ENCODE results near the gene METTL25B. TPM values are rescaled to one million over a fixed set of nuclear protein-coding genes. Genes with fewer than 3 reads are reported as not detected.
A peak's percentile ranks its signal among the peaks of the same experiment; 100 is the strongest.

The METTL25B gene
- total and polyA plus RNA-seq, 7 donors: 11.8 to 33.1 (median 19.0) TPM

DNA sequence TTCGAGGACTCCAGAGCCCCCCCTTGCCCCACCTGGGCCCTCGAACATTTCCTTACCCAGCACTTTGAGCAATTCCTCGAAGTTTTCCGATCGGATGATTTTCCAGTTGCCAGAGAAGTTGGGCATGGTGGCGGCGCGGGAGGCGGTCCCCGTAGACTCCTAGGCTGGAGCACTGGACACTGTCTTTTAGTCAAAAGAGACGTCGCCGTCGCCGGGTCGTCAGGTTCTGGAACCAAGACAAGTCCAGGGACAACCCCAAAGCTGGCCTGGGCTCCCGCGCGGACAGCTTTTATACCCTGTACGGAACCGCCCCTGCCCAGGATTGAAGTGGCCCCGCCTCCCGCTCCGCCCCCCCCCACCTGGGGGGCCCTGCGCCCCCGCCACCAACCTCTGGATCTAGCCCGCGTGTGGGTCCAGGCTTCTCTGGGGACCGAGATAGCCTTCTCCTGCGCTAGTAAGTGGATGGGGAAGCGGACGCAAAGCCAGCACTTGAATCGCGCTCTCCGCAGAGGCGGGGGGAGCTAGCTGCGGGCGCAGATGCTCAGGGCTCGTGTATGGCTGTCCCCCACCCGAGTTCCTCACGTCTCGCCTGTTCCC lies 22.9 kb upstream of the METTL25B start, which contains the start of gene CRABP2:
Gene CRABP2, minus strand, starts transcription at position 263 of the 597 bp plus-strand sequence. Its CDS starts 137 bp downstream, at position 126.
- Histone ChIP-seq H3K4me3 (peak within 1 kb of the TSS; percentile 34 to 55 (median 44)), H3K27ac (peak within 1 kb of the TSS; percentile 81 to 87 (median 84)), H3K4me1 (peaks cover 0 to 60% (median 59%) of the 10 kb centered on the region in 4 donors), H3K27me3 (peaks cover 0 to 9% (median 0%) of the 10 kb centered on the region in 3 donors), H3K9me3 (no peaks in the 10 kb centered on the region), H3K36me3 (no peaks in the 10 kb centered on the region)
- intact Hi-C loops (cut with DNase I): loop anchor here (2.0 to 10.0 kb wide), 2 partner anchors 17 to 189 kb away; partner anchors contain the start of gene PEAR1
- DNase-seq: peak; percentile 80
- 1 to 2% methylated on average over 42 of the region's 42 CpGs for WGBS, 2 donors
- no peak for TF ChIP-seq POLR2AphosphoS5 (IDR thresholded peaks at IDR 0.05)

DNA sequence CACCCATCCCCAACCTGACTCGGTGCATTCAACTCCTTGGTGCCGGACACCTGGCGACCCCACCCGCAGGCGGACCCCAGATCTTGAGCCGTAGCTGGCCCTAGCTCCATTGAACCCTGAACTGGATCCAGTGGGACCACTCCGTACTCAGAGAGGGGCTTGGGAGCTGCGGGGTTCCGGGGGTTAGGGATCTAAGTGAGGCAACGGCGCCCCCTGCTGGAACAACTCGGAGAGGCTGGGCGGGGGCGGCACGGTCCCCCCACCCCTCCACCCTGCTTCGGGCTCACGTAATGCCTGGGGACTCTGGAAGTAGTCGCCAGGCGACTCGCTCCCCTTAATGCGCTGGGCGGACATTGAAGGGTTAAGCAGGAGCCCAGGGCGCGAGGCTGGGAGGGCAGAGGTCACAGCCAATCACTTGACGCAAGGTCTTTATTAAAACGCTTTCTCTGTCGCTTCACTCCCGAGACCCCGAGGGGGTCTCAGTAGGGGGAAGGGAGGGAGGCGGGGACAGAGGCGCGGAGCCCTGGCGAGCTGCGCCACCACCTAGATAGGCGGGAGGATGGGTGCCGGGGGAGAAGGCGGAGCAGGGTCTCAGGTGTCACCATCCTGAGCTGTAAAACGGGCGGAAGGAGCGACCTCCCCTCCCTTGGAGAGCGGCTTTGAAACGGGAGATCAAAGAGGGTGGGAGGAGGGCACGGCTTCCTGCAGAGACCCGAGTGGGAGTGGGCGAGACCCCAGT lies 22.2 kb upstream of the METTL25B start:
- 0 to 2% methylated on average over 45 of the region's 45 CpGs for WGBS, 2 donors
- intact Hi-C loops (cut with DNase I): loop anchor here (2.0 to 10.0 kb wide), 3 partner anchors 17 to 189 kb away; partner anchors contain the start of gene PEAR1

DNA sequence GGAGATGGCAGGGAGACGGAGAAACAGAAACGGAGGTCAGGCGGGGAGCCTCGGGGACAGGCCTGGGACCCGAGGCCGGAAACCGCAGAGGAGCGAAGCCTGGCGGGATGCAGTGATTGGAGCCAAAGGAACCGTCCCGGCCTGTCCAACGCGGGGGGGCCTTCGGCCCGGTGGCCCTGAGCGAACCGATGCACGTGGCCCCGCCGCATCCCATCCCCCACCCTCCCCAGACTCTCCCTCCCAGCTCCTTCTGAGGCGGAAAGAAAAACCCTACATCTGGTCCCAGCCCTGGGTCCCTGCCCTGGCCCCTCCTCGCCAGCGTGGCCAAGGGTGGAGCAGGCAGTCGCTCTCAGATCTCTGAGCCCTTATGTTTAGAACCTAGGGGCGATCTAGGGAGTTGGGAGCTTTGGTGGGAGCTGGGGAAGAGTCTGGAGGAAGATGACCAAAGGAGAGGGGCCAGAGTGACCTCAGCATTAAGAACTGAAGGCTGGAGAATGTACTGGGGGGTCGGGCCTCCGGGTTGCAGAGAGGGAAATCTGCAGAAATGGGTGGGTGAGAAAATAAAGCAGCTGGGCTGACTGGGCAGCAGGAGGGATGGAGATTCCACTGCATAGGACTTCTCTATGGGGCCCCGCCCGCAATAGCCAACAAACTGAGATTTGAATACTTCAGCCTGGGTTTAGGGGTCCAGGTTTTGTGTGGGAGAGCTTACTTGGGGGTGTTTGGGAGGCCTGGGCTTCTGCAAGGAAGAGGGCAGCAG lies 21.4 kb upstream of the METTL25B start:
- whole genome bisulfite sequencing, 2 donors: 7% methylated on average over 29 of the region's 29 CpGs
- Histone ChIP-seq H3K4me3 (peak overlapping the region; percentile 34 to 55 (median 44)), H3K36me3 (no peaks in the 10 kb centered on the region), H3K4me1 (peaks cover 0 to 74% (median 72%) of the 10 kb centered on the region in 4 donors), H3K27ac (peak overlapping the region; percentile 81 to 87 (median 84)), H3K27me3 (no peaks in the 10 kb centered on the region), H3K9me3 (no peaks in the 10 kb centered on the region)
- intact Hi-C loops (cut with DNase I): loop anchor here (2.0 to 10.0 kb wide), 2 partner anchors 20 to 188 kb away; partner anchors contain the start of gene PEAR1
- peak; percentile 91 for DNase-seq
- no peak for TF ChIP-seq EP300 (IDR thresholded peaks at IDR 0.05)
- TF ChIP-seq POLR2AphosphoS5 (IDR thresholded peaks at IDR 0.05): peak in 1 of 4 donors; percentile 61

More for the DNA sequence above, 22.2 kb upstream of the METTL25B start:
- H3K4me1 ChIP-seq: peaks cover 0 to 66% (median 65%) of the 10 kb centered on the region in 4 donors
- H3K36me3 ChIP-seq: no peaks in the 10 kb centered on the region
- peaks cover 0 to 6% (median 0%) of the 10 kb centered on the region in 3 donors for H3K27me3 ChIP-seq
- peak overlapping the region; percentile 81 to 87 (median 84) for H3K27ac ChIP-seq
- no peak for TF ChIP-seq EP300 (IDR thresholded peaks at IDR 0.05)
- TF ChIP-seq, protein P1, sequence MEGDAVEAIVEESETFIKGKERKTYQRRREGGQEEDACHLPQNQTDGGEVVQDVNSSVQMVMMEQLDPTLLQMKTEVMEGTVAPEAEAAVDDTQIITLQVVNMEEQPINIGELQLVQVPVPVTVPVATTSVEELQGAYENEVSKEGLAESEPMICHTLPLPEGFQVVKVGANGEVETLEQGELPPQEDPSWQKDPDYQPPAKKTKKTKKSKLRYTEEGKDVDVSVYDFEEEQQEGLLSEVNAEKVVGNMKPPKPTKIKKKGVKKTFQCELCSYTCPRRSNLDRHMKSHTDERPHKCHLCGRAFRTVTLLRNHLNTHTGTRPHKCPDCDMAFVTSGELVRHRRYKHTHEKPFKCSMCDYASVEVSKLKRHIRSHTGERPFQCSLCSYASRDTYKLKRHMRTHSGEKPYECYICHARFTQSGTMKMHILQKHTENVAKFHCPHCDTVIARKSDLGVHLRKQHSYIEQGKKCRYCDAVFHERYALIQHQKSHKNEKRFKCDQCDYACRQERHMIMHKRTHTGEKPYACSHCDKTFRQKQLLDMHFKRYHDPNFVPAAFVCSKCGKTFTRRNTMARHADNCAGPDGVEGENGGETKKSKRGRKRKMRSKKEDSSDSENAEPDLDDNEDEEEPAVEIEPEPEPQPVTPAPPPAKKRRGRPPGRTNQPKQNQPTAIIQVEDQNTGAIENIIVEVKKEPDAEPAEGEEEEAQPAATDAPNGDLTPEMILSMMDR (IDR thresholded peaks at IDR 0.05): peak; percentile 66 to 86 (median 74)
- TF ChIP-seq POLR2AphosphoS5 (IDR thresholded peaks at IDR 0.05): peak in 2 of 4 donors; percentile 26 to 27
- TF ChIP-seq POLR2A (IDR thresholded peaks at IDR 0.05): no peak
- peak overlapping the region; percentile 34 to 55 (median 44) for H3K4me3 ChIP-seq
- peak; percentile 88 for DNase-seq
- no peaks in the 10 kb centered on the region for H3K9me3 ChIP-seq

DNA sequence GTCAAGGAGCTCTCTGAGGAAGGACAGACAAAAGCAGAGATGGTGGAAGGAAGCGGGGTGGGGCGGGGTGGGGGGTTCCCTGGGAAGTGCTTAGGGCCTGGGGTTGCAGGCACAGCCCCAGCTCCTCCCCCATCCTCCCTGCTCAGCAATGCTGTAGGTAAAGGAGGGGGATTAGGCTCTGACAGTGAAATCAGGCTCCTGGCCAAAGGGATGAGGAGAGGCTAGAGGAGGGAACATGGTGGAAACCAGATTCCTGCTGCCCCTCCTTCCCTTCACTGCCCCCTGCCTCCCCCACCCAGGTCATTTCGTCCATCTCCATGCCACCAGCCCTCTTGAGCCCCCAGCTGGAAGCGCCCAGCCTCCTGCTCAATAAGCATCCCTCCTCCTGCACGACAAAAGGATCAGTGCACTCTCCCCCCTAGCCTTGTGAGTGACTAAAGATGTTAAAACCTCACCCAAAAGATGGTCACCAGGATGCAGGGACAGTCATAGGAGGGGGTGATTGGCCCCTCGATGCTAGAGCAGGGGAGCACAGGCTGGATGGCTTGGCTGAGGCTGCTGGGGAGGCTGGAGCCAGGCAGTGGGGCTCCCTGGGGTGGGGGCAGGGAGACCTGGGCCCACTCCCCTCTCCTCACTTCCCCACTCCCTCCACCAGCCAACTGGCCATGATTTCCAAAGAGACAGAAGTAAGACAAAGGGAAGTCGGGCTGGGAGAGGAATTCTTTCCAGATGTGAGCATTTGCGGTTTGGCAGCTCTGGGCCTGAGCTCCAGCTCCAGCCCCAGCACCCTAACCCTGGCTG lies 20.7 kb upstream of the METTL25B start:
- peaks cover 0 to 82% (median 78%) of the 10 kb centered on the region in 4 donors for H3K4me1 ChIP-seq
- H3K36me3 ChIP-seq: no peaks in the 10 kb centered on the region
- no peak for DNase-seq
- no peaks in the 10 kb centered on the region for H3K9me3 ChIP-seq
- WGBS, 2 donors: 66 to 79% methylated on average over 8 of the region's 8 CpGs
- peak overlapping the region; percentile 81 to 87 (median 84) for H3K27ac ChIP-seq
- no peaks in the 10 kb centered on the region for H3K27me3 ChIP-seq
- no peak overlapping the region for H3K4me3 ChIP-seq
- TF ChIP-seq, protein P1 (IDR thresholded peaks at IDR 0.05): no peak
- no peak for TF ChIP-seq EP300 (IDR thresholded peaks at IDR 0.05)
- no peak for TF ChIP-seq POLR2A (IDR thresholded peaks at IDR 0.05)
- no peak for TF ChIP-seq POLR2AphosphoS5 (IDR thresholded peaks at IDR 0.05)
- intact Hi-C loops (cut with DNase I): loop anchor here (2.0 to 10.0 kb wide), 2 partner anchors 19 to 187 kb away; partner anchors contain the start of gene PEAR1

All from sigmoid colon (tissue), 7 donors.